GM12878 (cell line): ENCODE data around the gene PHKB. TPM values are rescaled to one million over a fixed set of nuclear protein-coding genes. Genes with fewer than 3 reads are reported as not detected.

ENCODE experiments used
- BCL11A ChIP-seq: IDR thresholded peaks from 2 replicates; pipeline ENCODE4 v1.6.1; 2011; ENCODE audit warnings: low read depth, low read length
- EZH2 ChIP-seq: IDR thresholded peaks from 2 replicates; pipeline ENCODE4 v1.6.1; 2012; ENCODE audit warnings: low read depth, mild to moderate bottlenecking, control low read depth, inconsistent platforms, low read length, borderline replicate concordance; ENCODE audit not compliant: control insufficient read depth
- LARP7 ChIP-seq: fragments of 450-650 bp; IDR thresholded peaks from 2 replicates; pipeline ENCODE4 v1.6.1; 2017; ENCODE audit warnings: mild to moderate bottlenecking
- SIN3A ChIP-seq: IDR thresholded peaks from 2 replicates; pipeline ENCODE4 v1.6.1; 2012; ENCODE audit warnings: low read depth, low read length, improper control_type of control experiment
- SREBF1 ChIP-seq: IDR thresholded peaks from 2 replicates; pipeline ENCODE4 v1.6.1; 2012; ENCODE audit warnings: mild to moderate bottlenecking, low read length
- polyA plus RNA-seq, 11 experiments: library from polyadenylated mRNA; depleted of rRNA in 4 of 11; unstranded in 6 of 11; stranded (reverse) in 5 of 11; fragments of >200 nt; fragmentation: Nextera tagmentation in 4 of 11; fragmentation: Illumina TruSeq in 1 of 11; extraction: Ambion mirVana in 4 of 11; extraction: Trizol in 1 of 11; gene quantifications; 1 replicate in 1 of 11; 2 replicates in 10 of 11; pipeline versions ENCODE4 v1.2.1 to v1.2.3, GENCODE V29; 2011 to 2016; ENCODE audit warnings: inconsistent platforms in 2 of 11, missing spikeins in 2 of 11, low read depth in 1 of 11
- total RNA-seq, 4 experiments: library from RNA; depleted of rRNA in 3 of 4; stranded (reverse); fragments of >200 nt in 3 of 4; fragmentation: Illumina TruSeq in 1 of 4; extraction: Trizol in 1 of 4; gene quantifications; 2 replicates each; pipeline versions ENCODE4 v1.2.1 to v1.2.3, GENCODE V29; 2013 to 2021
- TF ChIP-seq, protein P1 (sequence below): fragments of 450-650 bp; IDR thresholded peaks from 2 replicates; pipeline ENCODE4 v1.6.1; 2017; ENCODE audit warnings: low read depth, mild to moderate bottlenecking, moderate library complexity
- TF ChIP-seq, protein P2 (sequence below): IDR thresholded peaks from 2 replicates; pipeline ENCODE4 v1.6.1; 2011; ENCODE audit warnings: borderline replicate concordance, low read depth, mild to moderate bottlenecking, moderate library complexity, low read length; ENCODE audit not compliant: insufficient read depth, poor library complexity, severe bottlenecking
- TF ChIP-seq, protein P3 (sequence below): fragments of 450-650 bp; formaldehyde crosslinking; IDR thresholded peaks from 2 replicates; pipeline ENCODE4 v1.4.0; 2022; ENCODE audit warnings: mild to moderate bottlenecking, moderate library complexity

The PHKB gene
- total and polyA plus RNA-seq, 10 of the 15 experiments (the other 5 are each of a cell fraction or from before 2014, with no cell fraction given): 14.2 to 65.6 (median 37.0) TPM

DNA sequence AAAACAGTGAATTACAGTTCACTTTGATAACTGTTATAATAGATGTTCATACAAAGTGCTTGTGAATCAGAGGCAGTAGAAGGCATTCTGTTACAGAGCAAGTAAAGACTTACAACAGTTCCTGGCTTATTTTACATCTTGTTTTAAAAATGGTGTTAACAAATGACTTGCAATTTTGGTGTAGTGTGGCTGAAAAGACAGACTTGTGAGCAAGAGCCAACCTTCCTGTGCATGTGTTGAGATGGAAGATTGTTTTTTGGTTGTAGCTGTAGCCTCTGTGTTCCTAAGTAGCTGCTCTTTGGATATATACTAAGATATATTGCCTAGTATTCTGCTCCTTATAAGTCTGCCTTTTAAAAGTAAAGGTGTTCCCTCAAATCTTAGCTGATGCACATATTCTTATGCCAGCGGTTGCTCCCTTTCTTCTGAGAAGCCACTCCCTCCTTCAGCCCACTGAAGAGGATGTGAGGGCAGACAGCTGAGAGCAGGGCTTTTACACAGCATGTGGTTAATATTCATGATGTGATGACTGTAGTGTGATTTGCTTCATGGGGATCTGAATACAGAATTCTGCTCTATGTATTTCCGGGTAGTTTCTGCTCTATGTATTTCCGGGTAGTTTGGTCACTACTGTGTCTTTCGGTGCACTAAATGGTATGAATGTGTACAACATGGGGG lies 182.3 kb downstream of the PHKB start (continued):
- no peak for TF ChIP-seq SREBF1
- TF ChIP-seq BCL11A: no peak
- TF ChIP-seq, protein P1, sequence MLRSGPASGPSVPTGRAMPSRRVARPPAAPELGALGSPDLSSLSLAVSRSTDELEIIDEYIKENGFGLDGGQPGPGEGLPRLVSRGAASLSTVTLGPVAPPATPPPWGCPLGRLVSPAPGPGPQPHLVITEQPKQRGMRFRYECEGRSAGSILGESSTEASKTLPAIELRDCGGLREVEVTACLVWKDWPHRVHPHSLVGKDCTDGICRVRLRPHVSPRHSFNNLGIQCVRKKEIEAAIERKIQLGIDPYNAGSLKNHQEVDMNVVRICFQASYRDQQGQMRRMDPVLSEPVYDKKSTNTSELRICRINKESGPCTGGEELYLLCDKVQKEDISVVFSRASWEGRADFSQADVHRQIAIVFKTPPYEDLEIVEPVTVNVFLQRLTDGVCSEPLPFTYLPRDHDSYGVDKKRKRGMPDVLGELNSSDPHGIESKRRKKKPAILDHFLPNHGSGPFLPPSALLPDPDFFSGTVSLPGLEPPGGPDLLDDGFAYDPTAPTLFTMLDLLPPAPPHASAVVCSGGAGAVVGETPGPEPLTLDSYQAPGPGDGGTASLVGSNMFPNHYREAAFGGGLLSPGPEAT: no peak
- TF ChIP-seq, protein P2, sequence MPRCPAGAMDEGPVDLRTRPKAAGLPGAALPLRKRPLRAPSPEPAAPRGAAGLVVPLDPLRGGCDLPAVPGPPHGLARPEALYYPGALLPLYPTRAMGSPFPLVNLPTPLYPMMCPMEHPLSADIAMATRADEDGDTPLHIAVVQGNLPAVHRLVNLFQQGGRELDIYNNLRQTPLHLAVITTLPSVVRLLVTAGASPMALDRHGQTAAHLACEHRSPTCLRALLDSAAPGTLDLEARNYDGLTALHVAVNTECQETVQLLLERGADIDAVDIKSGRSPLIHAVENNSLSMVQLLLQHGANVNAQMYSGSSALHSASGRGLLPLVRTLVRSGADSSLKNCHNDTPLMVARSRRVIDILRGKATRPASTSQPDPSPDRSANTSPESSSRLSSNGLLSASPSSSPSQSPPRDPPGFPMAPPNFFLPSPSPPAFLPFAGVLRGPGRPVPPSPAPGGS: no peak
- no peak for TF ChIP-seq EZH2
- TF ChIP-seq, protein P3, sequence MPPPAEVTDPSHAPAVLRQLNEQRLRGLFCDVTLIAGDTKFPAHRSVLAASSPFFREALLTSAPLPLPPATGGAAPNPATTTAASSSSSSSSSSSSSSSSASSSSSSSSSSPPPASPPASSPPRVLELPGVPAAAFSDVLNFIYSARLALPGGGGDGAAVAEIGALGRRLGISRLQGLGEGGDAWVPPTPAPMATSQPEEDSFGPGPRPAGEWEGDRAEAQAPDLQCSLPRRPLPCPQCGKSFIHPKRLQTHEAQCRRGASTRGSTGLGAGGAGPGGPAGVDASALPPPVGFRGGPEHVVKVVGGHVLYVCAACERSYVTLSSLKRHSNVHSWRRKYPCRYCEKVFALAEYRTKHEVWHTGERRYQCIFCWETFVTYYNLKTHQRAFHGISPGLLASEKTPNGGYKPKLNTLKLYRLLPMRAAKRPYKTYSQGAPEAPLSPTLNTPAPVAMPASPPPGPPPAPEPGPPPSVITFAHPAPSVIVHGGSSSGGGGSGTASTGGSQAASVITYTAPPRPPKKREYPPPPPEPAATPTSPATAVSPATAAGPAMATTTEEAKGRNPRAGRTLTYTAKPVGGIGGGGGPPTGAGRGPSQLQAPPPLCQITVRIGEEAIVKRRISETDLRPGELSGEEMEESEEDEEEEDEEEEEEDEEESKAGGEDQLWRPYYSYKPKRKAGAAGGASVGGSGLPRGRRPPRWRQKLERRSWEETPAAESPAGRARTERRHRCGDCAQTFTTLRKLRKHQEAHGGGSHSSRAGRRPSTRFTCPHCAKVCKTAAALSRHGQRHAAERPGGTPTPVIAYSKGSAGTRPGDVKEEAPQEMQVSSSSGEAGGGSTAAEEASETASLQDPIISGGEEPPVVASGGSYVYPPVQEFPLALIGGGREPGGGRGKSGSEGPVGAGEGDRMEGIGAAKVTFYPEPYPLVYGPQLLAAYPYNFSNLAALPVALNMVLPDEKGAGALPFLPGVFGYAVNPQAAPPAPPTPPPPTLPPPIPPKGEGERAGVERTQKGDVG: no peak
- no peak for TF ChIP-seq LARP7
- TF ChIP-seq SIN3A: no peak
